Measurements from ENCODE around the gene NCLN.

GRCh38 chr19:3253270-3253669 is 67.5 kb downstream of the NCLN start:
- TF ChIP-seq EZH2 (IDR thresholded peaks at IDR 0.05; ENCODE audit: low read length, unreplicated experiment) (no peak), CTCF (conservative IDR thresholded peaks at IDR 0.05; ENCODE audit: low read depth, low read length) (no peak; the same call in 1 of the 2 replicates), EZH2phosphoT487 (IDR thresholded peaks at IDR 0.05; ENCODE audit: borderline replicate concordance, low read length) (no peak)

Measured in PC-3 (cell line).